HCT116 (cell line): ENCODE data around the gene ATXN1. TPM values are rescaled to one million over a fixed set of nuclear protein-coding genes. Genes with fewer than 3 reads are reported as not detected.

Source experiments
- ATAC-seq: fragments of 200-7000 bp; cut with Tn5 transposase; 2 replicates; pipeline ENCODE4 v1.9.1; 2020; ENCODE audit warnings: mild to moderate bottlenecking, moderate library complexity
- BruUV-seq: library from RNA; stranded (reverse); fragments of 400-500 nt; replicated peaks from 2 replicates; lab custom pipeline; 2021; lab: Mats Ljungman, UMichigan
- CTCF ChIA-PET: fragments of 300-600 bp; sonication (Branson Sonifier 250); formaldehyde crosslinking; loops from one replicate; lab custom pipeline; 2021; ENCODE audit warnings: antibody characterized with exemption; lab: Charles Lee
- POLR2A ChIA-PET: fragments of 300-600, 350-600 bp; sonication (Branson Sonifier 250); formaldehyde crosslinking; loops from one replicate; lab custom pipeline; 2021; ENCODE audit warnings: antibody characterized with exemption; lab: Charles Lee
- RAD21 ChIA-PET, 2 experiments: fragments of 300-600 bp; sonication (Branson Sonifier 250); formaldehyde crosslinking; loops; one replicate each; lab custom pipeline; 2023; ENCODE audit warnings: low total read pairs in 2 of 2; ENCODE audit not compliant: uncharacterized antibody in 2 of 2, unreplicated experiment in 2 of 2, low non-redundant PET in 1 of 2; lab: Charles Lee
- DNase-seq: peaks from one replicate; pipeline ENCODE4 v3.0.0-alpha.2; 2010; ENCODE audit warnings: low read depth, low spot score
- H2AFZ ChIP-seq: fragments of 200-600 bp; shearing (Covaris generic), sonication (generic); 2 replicates; pipeline ENCODE4 v1.6.1; 2017; ENCODE audit warnings: low read depth, mixed run types, mixed read lengths, antibody characterized with exemption, low read length; ENCODE audit not compliant: poor library complexity, severe bottlenecking
- H3K27ac ChIP-seq: 2 replicates; pipeline ENCODE4 v1.5.1; 2012; ENCODE audit warnings: low read depth, low read length
- H3K27me3 ChIP-seq: fragments of 200-600 bp; sonication (generic); 2 replicates; pipeline ENCODE4 v1.6.1; 2016; ENCODE audit warnings: mixed run types, low read length, mixed read lengths; ENCODE audit not compliant: insufficient read depth
- H3K36me3 ChIP-seq, 2 experiments: fragments of 200-500 bp in 1 of 2; fragments of 200-600 bp in 1 of 2; sonication (Bioruptor generic) in 1 of 2; sonication (generic) in 1 of 2; 2 replicates each; pipeline versions ENCODE4 v1.5.1 to v1.6.1; 2014 to 2016; ENCODE audit warnings: low read length in 2 of 2, inconsistent platforms in 1 of 2, mixed read lengths in 1 of 2, mixed run types in 1 of 2; ENCODE audit not compliant: insufficient read depth in 2 of 2, control insufficient read depth in 1 of 2
- H3K4me1 ChIP-seq, 2 experiments: fragments of 200-600 bp in 1 of 2; sonication (generic) in 1 of 2; 2 replicates each; pipeline versions ENCODE4 v1.5.1 to v1.6.1; 2012 to 2017; ENCODE audit warnings: low read length in 2 of 2, inconsistent platforms in 1 of 2, mild to moderate bottlenecking in 1 of 2, mixed read lengths in 1 of 2, mixed run types in 1 of 2, moderate library complexity in 1 of 2; ENCODE audit not compliant: insufficient read depth in 2 of 2, control insufficient read depth in 1 of 2
- H3K4me2 ChIP-seq: fragments of 200-600 bp; sonication (generic); 2 replicates; pipeline ENCODE4 v1.6.1; 2017; ENCODE audit warnings: mixed run types, low read length, mixed read lengths
- H3K4me3 ChIP-seq, 2 experiments: fragments of 200-600 bp in 1 of 2; sonication (generic) in 1 of 2; replicated peaks in 1 of 2; 2 replicates each; pipeline ENCODE4 v1.5.1; 2011 to 2016; ENCODE audit warnings: low read length in 2 of 2, control low read depth in 1 of 2, low read depth in 1 of 2, mild to moderate bottlenecking in 1 of 2, mixed read lengths in 1 of 2, mixed run types in 1 of 2
- H3K79me2 ChIP-seq: fragments of 200-600 bp; sonication (generic); 2 replicates; pipeline ENCODE4 v1.6.1; 2017; ENCODE audit warnings: mild to moderate bottlenecking, mixed run types, low read length, moderate library complexity, mixed read lengths; ENCODE audit not compliant: insufficient read depth
- H3K9ac ChIP-seq: fragments of 200-600 bp; sonication (generic); 2 replicates; pipeline ENCODE4 v1.6.1; 2016; ENCODE audit warnings: low read length, mixed read lengths
- H3K9me2 ChIP-seq: fragments of 200-600 bp; sonication (generic), shearing (Covaris generic); 2 replicates; pipeline ENCODE4 v1.6.1; 2017; ENCODE audit warnings: mixed run types, mild to moderate bottlenecking, moderate library complexity; ENCODE audit not compliant: insufficient read depth
- H3K9me3 ChIP-seq, 2 experiments: fragments of 200-500 bp in 1 of 2; fragments of 200-600 bp in 1 of 2; sonication (Bioruptor generic) in 1 of 2; sonication (generic) in 1 of 2; 2 replicates each; pipeline ENCODE4 v1.6.1; 2014 to 2017; ENCODE audit warnings: low read length in 2 of 2, mixed read lengths in 2 of 2, inconsistent platforms in 1 of 2, low read depth in 1 of 2, mild to moderate bottlenecking in 1 of 2, mixed run types in 1 of 2, moderate library complexity in 1 of 2; ENCODE audit not compliant: control insufficient read depth in 1 of 2, insufficient read depth in 1 of 2
- H4K20me1 ChIP-seq: fragments of 200-600 bp; sonication (generic), shearing (Covaris generic); 2 replicates; pipeline ENCODE4 v1.6.1; 2017; ENCODE audit warnings: mixed run types, mild to moderate bottlenecking, moderate library complexity; ENCODE audit not compliant: insufficient read depth
- CBX3 ChIP-seq: IDR thresholded peaks from 2 replicates; pipeline ENCODE4 v1.6.1; 2012; ENCODE audit warnings: low read depth
- CEBPB ChIP-seq: IDR thresholded peaks from 2 replicates; pipeline ENCODE4 v1.6.1; 2012; ENCODE audit warnings: low read depth
- EGR1 ChIP-seq: IDR thresholded peaks from 2 replicates; pipeline ENCODE4 v1.6.1; 2012; ENCODE audit warnings: low read depth
- EZH2phosphoT487 ChIP-seq: fragments of 200-600 bp; IDR thresholded peaks from 2 replicates; pipeline ENCODE4 v1.6.1; 2018; ENCODE audit warnings: antibody characterized with exemption, borderline replicate concordance
- FOSL1 ChIP-seq: IDR thresholded peaks from 2 replicates; pipeline ENCODE4 v1.6.1; 2012; ENCODE audit warnings: low read depth
- JUND ChIP-seq: IDR thresholded peaks from 2 replicates; pipeline ENCODE4 v1.6.1; 2012
- POLR2AphosphoS5 ChIP-seq: IDR thresholded peaks from 2 replicates; pipeline ENCODE4 v1.6.1; 2011; ENCODE audit warnings: mild to moderate bottlenecking, low read depth, low read length, moderate library complexity
- RAD21 ChIP-seq: IDR thresholded peaks from 2 replicates; pipeline ENCODE4 v1.6.1; 2012; ENCODE audit warnings: low read depth, mild to moderate bottlenecking
- SIN3A ChIP-seq: IDR thresholded peaks from 2 replicates; pipeline ENCODE4 v1.6.1; 2012; ENCODE audit warnings: low read depth
- SP1 ChIP-seq: IDR thresholded peaks from 2 replicates; pipeline ENCODE4 v1.6.1; 2012; ENCODE audit warnings: low read depth
- SRF ChIP-seq: IDR thresholded peaks from 2 replicates; pipeline ENCODE4 v1.6.1; 2012; ENCODE audit warnings: low read depth
- TCF7L2 ChIP-seq: IDR thresholded peaks from 2 replicates; pipeline ENCODE4 v1.7.0; 2011; ENCODE audit warnings: borderline replicate concordance, inconsistent platforms; ENCODE audit not compliant: insufficient read depth, insufficient read length; ENCODE audit errors: extremely low read depth
- YY1 ChIP-seq: IDR thresholded peaks from 2 replicates; pipeline ENCODE4 v1.6.1; 2011; ENCODE audit warnings: low read length, low read depth, moderate library complexity, mild to moderate bottlenecking; ENCODE audit not compliant: insufficient replicate concordance; ENCODE audit errors: extremely low read depth
- ZNF274 ChIP-seq: fragments of 200-500 bp; sonication (Bioruptor generic); IDR thresholded peaks from 2 replicates; pipeline ENCODE4 v1.6.1; 2014; ENCODE audit warnings: mild to moderate bottlenecking, low read depth, low read length, inconsistent platforms
- intact Hi-C: fragments of 100-400 bp; cut with micrococcal nuclease; formaldehyde crosslinking; loops from 2 replicates; pipeline ENCODE4 v1.10.0; 2022
- total RNA-seq: library from RNA; stranded (reverse); gene quantifications from one replicate; pipeline ENCODE4 v1.2.1, GENCODE V29; 2021; ENCODE audit not compliant: unreplicated experiment
- TF ChIP-seq, protein P1 (sequence below): IDR thresholded peaks from 2 replicates; pipeline ENCODE4 v1.6.1; 2012
- TF ChIP-seq, protein P2 (sequence below): IDR thresholded peaks from 2 replicates; pipeline ENCODE4 v1.6.1; 2012

The ATXN1 gene
- total RNA-seq, 1 experiment from 2014 or later: 21.0 TPM

DNA sequence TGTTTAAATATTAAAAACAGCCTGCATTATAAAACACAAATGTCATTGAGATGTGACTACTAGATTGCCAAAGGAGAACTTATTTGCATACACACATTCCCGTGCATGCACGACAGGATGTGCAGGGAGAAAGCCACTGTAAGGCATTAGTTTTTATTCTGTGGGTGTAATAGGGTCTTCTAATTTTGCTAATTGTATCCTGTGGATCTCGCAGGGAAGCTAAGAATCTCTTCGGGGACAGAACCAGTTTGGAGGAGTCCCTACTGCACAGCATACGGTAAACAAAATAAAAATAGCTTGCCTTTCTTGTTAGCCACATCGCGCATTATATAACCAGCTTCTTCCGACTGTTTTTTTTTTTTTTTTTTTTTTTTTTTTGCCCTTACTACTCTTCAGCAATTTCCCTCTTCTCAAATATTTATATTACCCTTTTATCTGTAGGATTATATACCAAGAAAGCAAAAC is 2.0 kb downstream of the ATXN1 start:
- DNase-seq (no peak), ATAC-seq (no peak)
- BruUV-seq: TSS peak; percentile 44
- Histone ChIP-seq H3K27ac (peak overlapping the region; percentile 62; the same call in 1 of the 2 replicates), H3K9me3 (no peaks in the 10 kb centered on the region), H3K9me2 (no peaks in the 10 kb centered on the region), H3K4me3 (peak overlapping the region; percentile 56 to 89), H2AFZ (peak overlapping the region; percentile 88), H3K79me2 (peaks cover 4% of the 10 kb centered on the region; the same call in 1 of the 2 replicates), H3K4me2 (peak overlapping the region; percentile 89), H3K36me3 (no peaks in the 10 kb centered on the region), H4K20me1 (no peaks in the 10 kb centered on the region), H3K27me3 (no peaks in the 10 kb centered on the region), H3K4me1 (peaks cover 15 to 38% of the 10 kb centered on the region in 2 experiments), H3K9ac (peak overlapping the region; percentile 75)
- RAD21 ChIA-PET: interaction anchor here in 1 of 2 experiments (0.6 kb wide), 1 partner anchor 41 kb away, joined by 3 read pairs; no protein-coding TSS in a partner anchor
- POLR2A ChIA-PET: interaction anchor here (0.6 to 1.0 kb wide), 2 partner anchors 20 to 33 kb away, joined by 3 to 4 read pairs; no protein-coding TSS in a partner anchor
- intact Hi-C loops: no loop called here
- CTCF ChIA-PET: interaction anchor here (0.6 kb wide), 2 partner anchors 15 to 110 kb away, joined by 3 read pairs; no protein-coding TSS in a partner anchor
- no peak for TF ChIP-seq EZH2phosphoT487

DNA sequence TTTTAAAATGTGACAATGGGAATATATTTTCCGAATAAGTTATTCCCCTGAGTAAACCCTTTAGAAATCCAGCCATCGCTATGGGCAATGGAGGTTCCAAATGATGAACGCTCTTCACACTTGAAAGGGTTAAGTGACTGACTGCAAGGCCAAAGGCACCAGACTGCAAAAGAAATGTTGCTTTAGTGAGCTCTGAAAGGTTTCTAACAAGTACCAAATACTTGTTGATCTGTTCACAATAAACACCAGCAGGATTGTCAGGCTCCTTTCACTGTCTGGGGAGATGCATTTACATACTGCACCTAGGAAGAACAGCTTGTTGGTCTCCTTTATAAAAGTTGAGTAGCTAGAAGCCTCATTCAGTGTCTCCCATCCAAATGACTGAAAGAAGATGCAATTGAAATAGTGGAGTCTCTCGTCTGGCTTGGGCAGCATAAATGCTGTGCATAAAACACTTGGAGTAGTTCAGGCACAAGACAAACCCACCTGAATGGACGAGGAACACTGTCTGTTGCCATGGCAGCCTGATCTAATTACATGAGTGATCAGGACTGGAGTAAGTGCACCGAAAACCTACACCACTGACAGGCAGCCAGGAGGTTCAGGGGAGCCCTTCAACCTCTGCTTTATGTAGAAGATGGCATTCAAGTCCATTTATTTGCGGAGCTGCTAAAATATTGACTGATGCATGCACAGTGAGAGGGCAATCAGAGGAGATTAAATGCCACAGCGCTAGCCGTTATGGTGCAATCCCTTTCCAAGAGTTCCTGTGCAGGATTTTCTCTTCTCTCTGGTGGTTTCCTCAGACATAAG is 2.9 kb downstream of the ATXN1 start:
- Histone ChIP-seq H3K27ac (no peak overlapping the region), H2AFZ (no peak overlapping the region), H3K79me2 (peaks cover 4% of the 10 kb centered on the region; the same call in 1 of the 2 replicates), H3K9me3 (no peaks in the 10 kb centered on the region), H3K9me2 (no peaks in the 10 kb centered on the region), H3K4me1 (peaks cover 6 to 31% of the 10 kb centered on the region in 2 experiments), H3K9ac (no peak overlapping the region), H3K27me3 (no peaks in the 10 kb centered on the region), H4K20me1 (no peaks in the 10 kb centered on the region), H3K36me3 (no peaks in the 10 kb centered on the region), H3K4me3 (no peak overlapping the region), H3K4me2 (peak overlapping the region; percentile 89)
- ChIA-PET POLR2A (interaction anchor here (1.2 to 1.3 kb wide), 2 partner anchors 45 to 247 kb away, joined by 3 to 5 read pairs; no protein-coding TSS in a partner anchor), RAD21 (interaction anchor here in 1 of 2 experiments (0.6 kb wide), 1 partner anchor 88 kb away, joined by 3 read pairs; no protein-coding TSS in a partner anchor), CTCF (interaction anchor here (1.0 kb wide), 1 partner anchor 12 kb away, joined by 4 read pairs; no protein-coding TSS in a partner anchor)
- no TSS peak for BruUV-seq
- ATAC-seq (no peak), DNase-seq (no peak)
- intact Hi-C loops: no loop called here
- TF ChIP-seq, protein P1, sequence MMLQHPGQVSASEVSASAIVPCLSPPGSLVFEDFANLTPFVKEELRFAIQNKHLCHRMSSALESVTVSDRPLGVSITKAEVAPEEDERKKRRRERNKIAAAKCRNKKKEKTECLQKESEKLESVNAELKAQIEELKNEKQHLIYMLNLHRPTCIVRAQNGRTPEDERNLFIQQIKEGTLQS: no peak
- TF ChIP-seq SIN3A (no peak), SRF (no peak), EZH2phosphoT487 (no peak), POLR2AphosphoS5 (no peak), YY1 (no peak), CEBPB (no peak), EGR1 (no peak), RAD21 (no peak), SP1 (no peak), CBX3 (no peak), JUND (no peak), TCF7L2 (no peak), FOSL1 (no peak), ZNF274 (no peak)
- TF ChIP-seq, protein P2, sequence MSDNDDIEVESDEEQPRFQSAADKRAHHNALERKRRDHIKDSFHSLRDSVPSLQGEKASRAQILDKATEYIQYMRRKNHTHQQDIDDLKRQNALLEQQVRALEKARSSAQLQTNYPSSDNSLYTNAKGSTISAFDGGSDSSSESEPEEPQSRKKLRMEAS: no peak
